ENCODE measurements around the gene C20orf141. TPM values are rescaled to one million over a fixed set of nuclear protein-coding genes. Genes with fewer than 3 reads are reported as not detected.

The C20orf141 gene
- total and polyA plus RNA-seq, 4 donors: not detected

GRCh38 chr20:2840967-2841531 is 26.3 kb downstream of the C20orf141 start:
- H3K27ac ChIP-seq (ENCODE audit: low read depth, low read length): peak overlapping the region; percentile 76
- H3K4me3 ChIP-seq (ENCODE audit: low read depth, low read length): peak overlapping the region; percentile 83
- peaks cover 16% of the 10 kb centered on the region for H3K4me1 ChIP-seq (ENCODE audit: control insufficient read depth, insufficient read depth, low read length)
- no peaks in the 10 kb centered on the region for H3K27me3 ChIP-seq (ENCODE audit: control insufficient read depth, insufficient read depth, low read length)
- H3K36me3 ChIP-seq (ENCODE audit: control insufficient read depth, insufficient read depth, low read length): peaks cover 18% of the 10 kb centered on the region
- H3K9me3 ChIP-seq (ENCODE audit: control insufficient read depth, insufficient read depth, low read length): no peaks in the 10 kb centered on the region
- WGBS (ENCODE audit: insufficient coverage): 4% methylated on average over 33 of the region's 33 CpGs
- peak in 4 of 6 donors; percentile 22 to 72 (median 46) for DNase-seq (ENCODE audit: low read depth in 4 of 6, low spot score in 6 of 6)

- no peak overlapping the region for H3K4me3 ChIP-seq (ENCODE audit: low read depth, low read length)
- no peaks in the 10 kb centered on the region for H3K9me3 ChIP-seq (ENCODE audit: control insufficient read depth, insufficient read depth, low read length)
- H3K36me3 ChIP-seq (ENCODE audit: control insufficient read depth, insufficient read depth, low read length): peaks cover 2% of the 10 kb centered on the region
- no peak for DNase-seq (ENCODE audit: low read depth in 4 of 6, low spot score in 6 of 6)
- H3K27ac ChIP-seq (ENCODE audit: low read depth, low read length): no peak overlapping the region
- H3K27me3 ChIP-seq (ENCODE audit: control insufficient read depth, insufficient read depth, low read length): no peaks in the 10 kb centered on the region
- WGBS (ENCODE audit: insufficient coverage): no CpG with 5 or more reads among the region's 2 CpGs
- H3K4me1 ChIP-seq (ENCODE audit: control insufficient read depth, insufficient read depth, low read length): peaks cover 4% of the 10 kb centered on the region
Measured at GRCh38 chr20:2845607-2846006, 30.8 kb downstream of the C20orf141 start.

GRCh38 chr20:2846698-2847097 is 31.9 kb downstream of the C20orf141 start:
- WGBS (ENCODE audit: insufficient coverage): 86% methylated on average over 5 of the region's 5 CpGs
- Histone ChIP-seq H3K27me3 (ENCODE audit: control insufficient read depth, insufficient read depth, low read length) (no peaks in the 10 kb centered on the region), H3K36me3 (ENCODE audit: control insufficient read depth, insufficient read depth, low read length) (peaks cover 2% of the 10 kb centered on the region), H3K27ac (ENCODE audit: low read depth, low read length) (no peak overlapping the region), H3K4me1 (ENCODE audit: control insufficient read depth, insufficient read depth, low read length) (peaks cover 2% of the 10 kb centered on the region), H3K9me3 (ENCODE audit: control insufficient read depth, insufficient read depth, low read length) (no peaks in the 10 kb centered on the region), H3K4me3 (ENCODE audit: low read depth, low read length) (no peak overlapping the region)
- DNase-seq (ENCODE audit: low read depth in 4 of 6, low spot score in 6 of 6): no peak

GRCh38 chr20:2847802-2848201 is 33.0 kb downstream of the C20orf141 start:
- no peaks in the 10 kb centered on the region for H3K9me3 ChIP-seq (ENCODE audit: control insufficient read depth, insufficient read depth, low read length)
- H3K4me1 ChIP-seq (ENCODE audit: control insufficient read depth, insufficient read depth, low read length): peaks cover 4% of the 10 kb centered on the region
- H3K27ac ChIP-seq (ENCODE audit: low read depth, low read length): no peak overlapping the region
- DNase-seq (ENCODE audit: low read depth in 4 of 6, low spot score in 6 of 6): no peak
- no peaks in the 10 kb centered on the region for H3K27me3 ChIP-seq (ENCODE audit: control insufficient read depth, insufficient read depth, low read length)
- no peak overlapping the region for H3K4me3 ChIP-seq (ENCODE audit: low read depth, low read length)
- H3K36me3 ChIP-seq (ENCODE audit: control insufficient read depth, insufficient read depth, low read length): peaks cover 2% of the 10 kb centered on the region
- 93% methylated on average over 4 of the region's 4 CpGs for WGBS (ENCODE audit: insufficient coverage)

GRCh38 chr20:2849529-2849928 is 34.7 kb downstream of the C20orf141 start:
- Histone ChIP-seq H3K4me1 (ENCODE audit: control insufficient read depth, insufficient read depth, low read length) (peaks cover 4% of the 10 kb centered on the region), H3K27ac (ENCODE audit: low read depth, low read length) (no peak overlapping the region)
- WGBS (ENCODE audit: insufficient coverage): 96% methylated on average over 3 of the region's 4 CpGs

GRCh38 chr20:2851086-2851485 is 36.3 kb downstream of the C20orf141 start:
- Histone ChIP-seq H3K4me3 (ENCODE audit: low read depth, low read length) (no peak overlapping the region), H3K9me3 (ENCODE audit: control insufficient read depth, insufficient read depth, low read length) (no peaks in the 10 kb centered on the region), H3K27ac (ENCODE audit: low read depth, low read length) (no peak overlapping the region), H3K4me1 (ENCODE audit: control insufficient read depth, insufficient read depth, low read length) (peaks cover 4% of the 10 kb centered on the region), H3K27me3 (ENCODE audit: control insufficient read depth, insufficient read depth, low read length) (no peaks in the 10 kb centered on the region), H3K36me3 (ENCODE audit: control insufficient read depth, insufficient read depth, low read length) (no peaks in the 10 kb centered on the region)
- 94% methylated on average over 10 of the region's 10 CpGs for WGBS (ENCODE audit: insufficient coverage)
- DNase-seq (ENCODE audit: low read depth in 4 of 6, low spot score in 6 of 6): no peak

More at GRCh38 chr20:2849529-2849928, 34.7 kb downstream of the C20orf141 start:
- no peak for DNase-seq (ENCODE audit: low read depth in 4 of 6, low spot score in 6 of 6)
- Histone ChIP-seq H3K4me3 (ENCODE audit: low read depth, low read length) (no peak overlapping the region), H3K36me3 (ENCODE audit: control insufficient read depth, insufficient read depth, low read length) (peaks cover 2% of the 10 kb centered on the region), H3K27me3 (ENCODE audit: control insufficient read depth, insufficient read depth, low read length) (no peaks in the 10 kb centered on the region), H3K9me3 (ENCODE audit: control insufficient read depth, insufficient read depth, low read length) (no peaks in the 10 kb centered on the region)

GRCh38 chr20:2858591-2858990 is 43.8 kb downstream of the C20orf141 start:
- Histone ChIP-seq H3K36me3 (ENCODE audit: control insufficient read depth, insufficient read depth, low read length) (peaks cover 41% of the 10 kb centered on the region), H3K4me1 (ENCODE audit: control insufficient read depth, insufficient read depth, low read length) (peaks cover 11% of the 10 kb centered on the region), H3K27ac (ENCODE audit: low read depth, low read length) (no peak overlapping the region), H3K9me3 (ENCODE audit: control insufficient read depth, insufficient read depth, low read length) (no peaks in the 10 kb centered on the region), H3K27me3 (ENCODE audit: control insufficient read depth, insufficient read depth, low read length) (no peaks in the 10 kb centered on the region), H3K4me3 (ENCODE audit: low read depth, low read length) (no peak overlapping the region)
- DNase-seq (ENCODE audit: low read depth in 4 of 6, low spot score in 6 of 6): no peak
- WGBS (ENCODE audit: insufficient coverage): 67% methylated on average over 1 of the region's 2 CpGs

- Histone ChIP-seq H3K9me3 (ENCODE audit: control insufficient read depth, insufficient read depth, low read length) (no peaks in the 10 kb centered on the region), H3K27ac (ENCODE audit: low read depth, low read length) (no peak overlapping the region), H3K4me1 (ENCODE audit: control insufficient read depth, insufficient read depth, low read length) (peaks cover 11% of the 10 kb centered on the region), H3K4me3 (ENCODE audit: low read depth, low read length) (no peak overlapping the region), H3K36me3 (ENCODE audit: control insufficient read depth, insufficient read depth, low read length) (peaks cover 50% of the 10 kb centered on the region), H3K27me3 (ENCODE audit: control insufficient read depth, insufficient read depth, low read length) (no peaks in the 10 kb centered on the region)
- peak in 1 of 6 donors; percentile 63 for DNase-seq (ENCODE audit: low read depth in 4 of 6, low spot score in 6 of 6)
- 84% methylated on average over 4 of the region's 4 CpGs for WGBS (ENCODE audit: insufficient coverage)
Measured at GRCh38 chr20:2859330-2860121, 44.7 kb downstream of the C20orf141 start.

- Histone ChIP-seq H3K27me3 (ENCODE audit: control insufficient read depth, insufficient read depth, low read length) (no peaks in the 10 kb centered on the region), H3K4me3 (ENCODE audit: low read depth, low read length) (no peak overlapping the region), H3K4me1 (ENCODE audit: control insufficient read depth, insufficient read depth, low read length) (peaks cover 3% of the 10 kb centered on the region), H3K9me3 (ENCODE audit: control insufficient read depth, insufficient read depth, low read length) (no peaks in the 10 kb centered on the region), H3K27ac (ENCODE audit: low read depth, low read length) (no peak overlapping the region), H3K36me3 (ENCODE audit: control insufficient read depth, insufficient read depth, low read length) (peaks cover 78% of the 10 kb centered on the region)
- DNase-seq (ENCODE audit: low read depth in 4 of 6, low spot score in 6 of 6): no peak
- 99% methylated on average over 10 of the region's 12 CpGs for WGBS (ENCODE audit: insufficient coverage)
Measured at GRCh38 chr20:2864626-2865025, 49.8 kb downstream of the C20orf141 start.

- no peak for DNase-seq (ENCODE audit: low read depth in 4 of 6, low spot score in 6 of 6)
- Histone ChIP-seq H3K36me3 (ENCODE audit: control insufficient read depth, insufficient read depth, low read length) (peaks cover 74% of the 10 kb centered on the region), H3K27me3 (ENCODE audit: control insufficient read depth, insufficient read depth, low read length) (no peaks in the 10 kb centered on the region), H3K27ac (ENCODE audit: low read depth, low read length) (no peak overlapping the region), H3K4me3 (ENCODE audit: low read depth, low read length) (no peak overlapping the region), H3K4me1 (ENCODE audit: control insufficient read depth, insufficient read depth, low read length) (no peaks in the 10 kb centered on the region), H3K9me3 (ENCODE audit: control insufficient read depth, insufficient read depth, low read length) (no peaks in the 10 kb centered on the region)
- 96% methylated on average over 10 of the region's 10 CpGs for WGBS (ENCODE audit: insufficient coverage)
Measured at GRCh38 chr20:2865101-2865500, 50.3 kb downstream of the C20orf141 start.
